Measurements from ENCODE around the gene BBS5. TPM values are rescaled to one million over a fixed set of nuclear protein-coding genes. Genes with fewer than 3 reads are reported as not detected.
"Not testable (repeated sequence)": the region's sequence is repeated elsewhere in the genome, so short reads cannot be mapped to it uniquely, and the experiment has no call there.

BBS5 gene
- 8.4 TPM for total RNA-seq
- long read RNA-seq, result 0 reads

DNA sequence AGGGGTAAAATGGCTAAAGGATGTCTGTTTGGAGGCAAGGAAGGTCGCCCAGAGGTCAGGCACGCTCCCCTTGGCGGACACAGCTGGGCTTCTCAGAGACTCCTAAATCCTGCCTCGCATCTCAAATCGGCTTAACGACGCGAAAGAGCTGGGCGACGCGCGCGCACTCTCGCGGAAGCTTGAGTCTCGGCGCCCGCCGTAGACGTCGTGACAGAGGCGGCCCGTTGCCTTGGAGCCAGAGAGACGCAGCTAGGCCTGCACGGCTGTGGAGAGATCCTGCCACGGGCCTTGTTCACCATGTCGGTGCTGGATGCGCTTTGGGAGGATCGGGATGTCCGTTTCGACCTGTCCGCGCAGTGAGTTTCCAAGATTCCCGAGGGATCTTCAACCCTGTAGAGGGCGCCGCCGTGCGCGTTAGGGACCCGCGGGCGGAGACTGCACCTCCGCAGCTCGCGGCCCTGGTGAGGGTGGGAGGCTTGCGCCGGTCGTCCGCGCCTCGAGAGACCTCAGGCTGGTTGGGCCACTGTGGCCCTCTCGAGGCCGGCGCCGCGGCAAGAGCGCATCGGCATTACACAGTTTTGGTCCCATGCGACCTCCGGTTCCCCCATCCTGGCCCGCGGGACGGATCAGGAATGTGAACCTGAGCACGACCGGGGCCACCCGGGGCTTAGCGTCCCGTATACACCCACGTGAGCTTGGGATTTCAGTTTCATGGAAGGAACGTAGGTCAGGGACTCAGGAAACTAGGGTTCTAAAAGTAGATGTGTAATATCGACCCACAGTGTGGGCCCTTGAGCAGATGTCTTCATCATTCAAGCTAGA lies at the start of gene BBS5:
BBS5 (plus strand) TSS at position 238 of the 822 bp plus-strand sequence; CDS start at position 298, 60 bp downstream.
- Histone ChIP-seq H3K36me3 (peaks cover 23% of the 10 kb centered on the region), H3K27ac (replicated peaks) (peak within 1 kb of the TSS; percentile 83), H3K9me3 (replicated peaks) (no peaks in the 10 kb centered on the region), H3K4me1 (peaks cover 18% of the 10 kb centered on the region), H3K27me3 (ENCODE audit: low read depth) (no peaks in the 10 kb centered on the region), H3K4me3 (peak within 1 kb of the TSS; percentile 90)
- peak; percentile 86 for DNase-seq
- TF ChIP-seq, protein P1, sequence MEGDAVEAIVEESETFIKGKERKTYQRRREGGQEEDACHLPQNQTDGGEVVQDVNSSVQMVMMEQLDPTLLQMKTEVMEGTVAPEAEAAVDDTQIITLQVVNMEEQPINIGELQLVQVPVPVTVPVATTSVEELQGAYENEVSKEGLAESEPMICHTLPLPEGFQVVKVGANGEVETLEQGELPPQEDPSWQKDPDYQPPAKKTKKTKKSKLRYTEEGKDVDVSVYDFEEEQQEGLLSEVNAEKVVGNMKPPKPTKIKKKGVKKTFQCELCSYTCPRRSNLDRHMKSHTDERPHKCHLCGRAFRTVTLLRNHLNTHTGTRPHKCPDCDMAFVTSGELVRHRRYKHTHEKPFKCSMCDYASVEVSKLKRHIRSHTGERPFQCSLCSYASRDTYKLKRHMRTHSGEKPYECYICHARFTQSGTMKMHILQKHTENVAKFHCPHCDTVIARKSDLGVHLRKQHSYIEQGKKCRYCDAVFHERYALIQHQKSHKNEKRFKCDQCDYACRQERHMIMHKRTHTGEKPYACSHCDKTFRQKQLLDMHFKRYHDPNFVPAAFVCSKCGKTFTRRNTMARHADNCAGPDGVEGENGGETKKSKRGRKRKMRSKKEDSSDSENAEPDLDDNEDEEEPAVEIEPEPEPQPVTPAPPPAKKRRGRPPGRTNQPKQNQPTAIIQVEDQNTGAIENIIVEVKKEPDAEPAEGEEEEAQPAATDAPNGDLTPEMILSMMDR (IDR thresholded peaks at IDR 0.05; ENCODE audit: borderline replicate concordance), result peak; percentile 54
- intact Hi-C loops (cut with micrococcal nuclease), result no loop called here

GRCh38 chr2:169431772-169432171 lies 47.5 kb upstream of the BBS5 start:
- H3K27me3 ChIP-seq (ENCODE audit: low read depth); intact Hi-C loops (cut with micrococcal nuclease); H3K4me3 ChIP-seq; DNase-seq; H3K4me1 ChIP-seq; H3K27ac ChIP-seq (replicated peaks); H3K36me3 ChIP-seq: not testable (repeated sequence)
- peaks cover 10% of the 10 kb centered on the region for H3K9me3 ChIP-seq (replicated peaks)

DNA sequence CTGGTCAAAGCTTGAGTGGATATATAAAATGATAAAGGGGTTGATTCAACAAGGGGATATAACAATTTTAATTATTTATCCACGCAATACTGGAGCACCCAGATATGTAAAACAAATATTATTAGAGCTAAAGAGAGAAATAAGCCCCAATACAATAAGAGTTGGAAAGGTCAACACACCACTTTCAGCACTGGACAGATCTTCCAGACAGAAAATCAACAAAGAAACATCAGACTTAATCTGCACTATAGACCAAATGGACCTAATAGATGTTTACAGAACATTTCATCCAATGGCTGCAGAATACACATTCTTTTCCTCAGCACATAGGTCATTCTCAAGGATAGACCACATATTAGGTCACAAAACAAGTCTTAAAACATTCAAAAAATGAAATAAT lies 45.1 kb upstream of the BBS5 start:
- H3K36me3 ChIP-seq; H3K27me3 ChIP-seq (ENCODE audit: low read depth); intact Hi-C loops (cut with micrococcal nuclease); H3K4me1 ChIP-seq; H3K4me3 ChIP-seq; DNase-seq; H3K27ac ChIP-seq (replicated peaks): not testable (repeated sequence)
- H3K9me3 ChIP-seq (replicated peaks), result peaks cover 10% of the 10 kb centered on the region

GRCh38 chr2:169438466-169439072 lies 40.7 kb upstream of the BBS5 start:
- Histone ChIP-seq H3K4me1 (no peaks in the 10 kb centered on the region), H3K36me3 (no peaks in the 10 kb centered on the region), H3K27me3 (ENCODE audit: low read depth) (peaks cover 42% of the 10 kb centered on the region), H3K27ac (replicated peaks) (no peak overlapping the region), H3K4me3 (no peak overlapping the region), H3K9me3 (replicated peaks) (no peaks in the 10 kb centered on the region)
- DNase-seq, result no peak
- TF ChIP-seq, protein P1 (IDR thresholded peaks at IDR 0.05; ENCODE audit: borderline replicate concordance), result no peak
- intact Hi-C loops (cut with micrococcal nuclease), result no loop called here

GRCh38 chr2:169439900-169440299 lies 39.4 kb upstream of the BBS5 start:
- no peaks in the 10 kb centered on the region for H3K4me1 ChIP-seq
- H3K4me3 ChIP-seq, result no peak overlapping the region
- H3K36me3 ChIP-seq, result no peaks in the 10 kb centered on the region
- DNase-seq, result no peak
- intact Hi-C loops (cut with micrococcal nuclease), result no loop called here
- H3K27me3 ChIP-seq (ENCODE audit: low read depth), result peaks cover 44% of the 10 kb centered on the region
- no peaks in the 10 kb centered on the region for H3K9me3 ChIP-seq (replicated peaks)
- TF ChIP-seq, protein P1 (IDR thresholded peaks at IDR 0.05; ENCODE audit: borderline replicate concordance), result no peak
- H3K27ac ChIP-seq (replicated peaks), result no peak overlapping the region

DNA sequence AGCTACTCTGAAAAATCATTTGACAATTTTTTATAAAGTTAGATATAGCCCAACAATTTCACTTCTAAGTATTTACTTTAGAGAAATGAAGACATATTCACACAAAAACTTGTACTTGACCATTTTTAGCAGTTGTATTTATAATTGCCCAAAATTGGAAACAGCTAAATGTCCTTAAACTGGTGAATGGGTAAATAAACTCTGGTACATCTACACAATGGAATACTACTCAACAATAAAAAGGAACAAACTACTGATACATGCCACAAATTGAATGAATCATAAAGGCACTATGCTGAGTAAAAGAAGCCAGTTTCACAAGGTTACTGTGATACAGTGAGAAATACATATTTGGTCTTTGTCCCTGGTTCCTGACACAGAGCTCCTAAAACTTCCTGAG lies 32.8 kb upstream of the BBS5 start:
- Histone ChIP-seq H3K4me3 (no peak overlapping the region), H3K9me3 (replicated peaks) (peaks cover 5% of the 10 kb centered on the region), H3K27me3 (ENCODE audit: low read depth) (peaks cover 31% of the 10 kb centered on the region), H3K4me1 (no peaks in the 10 kb centered on the region), H3K36me3 (no peaks in the 10 kb centered on the region), H3K27ac (replicated peaks) (no peak overlapping the region)
- TF ChIP-seq, protein P1 (IDR thresholded peaks at IDR 0.05; ENCODE audit: borderline replicate concordance), result no peak
- DNase-seq, result no peak
- intact Hi-C loops (cut with micrococcal nuclease), result no loop called here
